K562 (cell line): ENCODE measurements around the gene RAB3GAP1. TPM values are rescaled to one million over a fixed set of nuclear protein-coding genes. Genes with fewer than 3 reads are reported as not detected.
A peak's percentile ranks its signal among the peaks of the same experiment; 100 is the strongest.

Source experiments
- AFF1 ChIP-seq, 2 experiments: fragments of 450-650 bp; IDR thresholded peaks; 2 replicates each; pipeline ENCODE4 v1.6.1; 2018; ENCODE audit warnings: mild to moderate bottlenecking in 2 of 2, low read depth in 1 of 2; ENCODE audit not compliant: partially characterized antibody in 2 of 2
- CGGBP1 ChIP-seq: fragments of 250-450 bp; sonication (Bioruptor Pico); IDR thresholded peaks from 2 replicates; pipeline ENCODE4 v1.9.0; 2021; ENCODE audit warnings: mild to moderate bottlenecking
- JUND ChIP-seq, 2 experiments: IDR thresholded peaks; 2 replicates in 1 of 2; 3 replicates in 1 of 2; pipeline ENCODE4 v1.6.1; 2011; ENCODE audit warnings: borderline replicate concordance in 2 of 2, low read depth in 2 of 2, low read length in 2 of 2, improper control_type of control experiment in 1 of 2, missing biosample characterization in 1 of 2, missing genetic modification characterization in 1 of 2, missing genetic modification reagents in 1 of 2
- RUNX1 ChIP-seq: sonication (generic); IDR thresholded peaks from 2 replicates; pipeline ENCODE4 v1.6.1; 2016; ENCODE audit warnings: antibody characterized with exemption, low read depth
- SREBF1 ChIP-seq: fragments of 150-350 bp; IDR thresholded peaks from 2 replicates; pipeline ENCODE4 v1.6.1; 2014; ENCODE audit warnings: antibody characterized with exemption, low read depth, low read length, borderline replicate concordance
- ZNF609 ChIP-seq: sonication (generic); formaldehyde crosslinking; IDR thresholded peaks from 2 replicates; pipeline ENCODE4 v1.8.1; 2023; ENCODE audit warnings: missing genetic modification reagents, mild to moderate bottlenecking, borderline replicate concordance
- polyA plus RNA-seq, 8 experiments: library from polyadenylated mRNA; depleted of rRNA in 4 of 8; stranded (reverse) in 5 of 8; unstranded in 3 of 8; fragments of >200 nt; fragmentation: Nextera tagmentation in 2 of 8; fragmentation: Illumina TruSeq in 1 of 8; extraction: Ambion mirVana in 2 of 8; extraction: Trizol in 1 of 8; gene quantifications; 2 replicates each; pipeline versions ENCODE4 v1.2.1 to v1.2.3, GENCODE V29; 2011 to 2014; ENCODE audit warnings: inconsistent platforms in 1 of 8, missing spikeins in 1 of 8
- total RNA-seq, 7 experiments: library from RNA; depleted of rRNA in 6 of 7; stranded (reverse); fragments of >200 nt in 6 of 7; fragmentation: Illumina TruSeq in 2 of 7; extraction: Trizol in 2 of 7; gene quantifications; 2 replicates each; pipeline versions ENCODE4 v1.2.1 to v1.2.3, GENCODE V29; 2011 to 2021; ENCODE audit warnings: low replicate concordance in 1 of 7

RAB3GAP1 gene
- total and polyA plus RNA-seq, 9 of the 15 experiments (the other 6 are each of a cell fraction or from before 2014, with no cell fraction given) = 15.5 to 48.6 (median 33.0) TPM

- TF ChIP-seq CGGBP1 (CRISPR knock-in tag) (no peak), SREBF1 (no peak), JUND (IDR thresholded peaks at IDR 0.05; ENCODE audit: borderline replicate concordance, low read depth, low read length) (peak; percentile 21; the same call in 1 of the 2 replicates), JUND (tag; IDR thresholded peaks at IDR 0.05; ENCODE audit: borderline replicate concordance, low read depth, low read length) (no peak), AFF1 (IDR thresholded peaks at IDR 0.05; ENCODE audit: low read depth in 1 of 2, partially characterized antibody in 2 of 2) (no peak), ZNF609 (CRISPR knock-in tag) (no peak), RUNX1 (no peak)
These were observed 73.1 kb downstream of the RAB3GAP1 start (continued) for GRCh38 chr2:135124924-135125886.
